IPS-20b (cell line): ENCODE data around the gene LYPD3.

ENCODE experiments used
- H3K27ac ChIP-seq: one replicate; pipeline ENCODE4 v1.5.1; 2013; ENCODE audit warnings: low read length
- H3K27me3 ChIP-seq: 2 replicates; pipeline ENCODE4 v1.6.1; 2013; ENCODE audit warnings: mild to moderate bottlenecking, low read length, inconsistent platforms; ENCODE audit not compliant: insufficient read depth
- H3K36me3 ChIP-seq: 2 replicates; pipeline ENCODE4 v1.6.1; 2013; ENCODE audit warnings: low read depth, mild to moderate bottlenecking, inconsistent platforms, low read length, moderate library complexity; ENCODE audit not compliant: insufficient read depth
- H3K4me1 ChIP-seq: 2 replicates; pipeline ENCODE4 v1.6.1; 2013; ENCODE audit warnings: mild to moderate bottlenecking, control low read depth, inconsistent platforms, low read length, moderate library complexity; ENCODE audit not compliant: insufficient read depth
- H3K4me3 ChIP-seq: 2 replicates; pipeline ENCODE4 v1.5.1; 2013; ENCODE audit warnings: mild to moderate bottlenecking, low read length, inconsistent platforms
- H3K9ac ChIP-seq: 2 replicates; pipeline ENCODE4 v1.6.1; 2013; ENCODE audit warnings: low read depth, mild to moderate bottlenecking, inconsistent platforms, low read length, moderate library complexity
- H3K9me3 ChIP-seq: 2 replicates; pipeline ENCODE4 v1.6.1; 2013; ENCODE audit warnings: mild to moderate bottlenecking, low read depth, low read length, inconsistent platforms; ENCODE audit not compliant: insufficient read depth

Gene LYPD3

GRCh38 chr19:43501661-43502418 lies 36.4 kb upstream of the LYPD3 start:
- H3K36me3 ChIP-seq = no peaks in the 10 kb centered on the region
- peak overlapping the region; percentile 57; the same call in 1 of the 2 replicates for H3K9ac ChIP-seq
- H3K4me3 ChIP-seq = peak overlapping the region; percentile 70
- peaks cover 38% of the 10 kb centered on the region for H3K27me3 ChIP-seq
- H3K4me1 ChIP-seq = no peaks in the 10 kb centered on the region; the same call in 1 of the 2 replicates
- no peaks in the 10 kb centered on the region for H3K9me3 ChIP-seq
- H3K27ac ChIP-seq = no peak overlapping the region

DNA sequence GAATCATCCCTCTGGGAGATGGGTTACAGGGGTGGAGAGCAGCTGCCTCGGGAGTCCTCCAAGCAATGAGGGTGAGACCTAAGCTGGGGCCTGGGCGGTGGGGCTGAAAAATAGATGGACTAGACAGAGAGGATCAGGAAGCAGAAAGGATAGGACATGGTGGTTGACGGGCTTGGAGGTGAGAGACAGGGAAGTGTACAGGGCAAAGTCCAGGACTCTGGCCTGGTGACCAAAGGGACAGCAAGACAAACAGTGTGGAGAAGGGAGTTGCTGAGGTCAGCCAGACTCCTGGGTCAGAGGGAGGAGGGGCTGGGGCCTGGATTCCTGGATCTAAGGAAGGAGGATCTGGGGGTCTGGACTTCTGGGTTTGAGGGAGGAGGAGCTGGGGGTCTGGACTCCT lies 33.6 kb upstream of the LYPD3 start:
- no peak overlapping the region for H3K27ac ChIP-seq
- no peak overlapping the region for H3K4me3 ChIP-seq
- H3K36me3 ChIP-seq = no peaks in the 10 kb centered on the region
- H3K4me1 ChIP-seq = no peaks in the 10 kb centered on the region; the same call in 1 of the 2 replicates
- no peaks in the 10 kb centered on the region for H3K9me3 ChIP-seq
- H3K9ac ChIP-seq = no peak overlapping the region
- H3K27me3 ChIP-seq = peaks cover 28% of the 10 kb centered on the region

DNA sequence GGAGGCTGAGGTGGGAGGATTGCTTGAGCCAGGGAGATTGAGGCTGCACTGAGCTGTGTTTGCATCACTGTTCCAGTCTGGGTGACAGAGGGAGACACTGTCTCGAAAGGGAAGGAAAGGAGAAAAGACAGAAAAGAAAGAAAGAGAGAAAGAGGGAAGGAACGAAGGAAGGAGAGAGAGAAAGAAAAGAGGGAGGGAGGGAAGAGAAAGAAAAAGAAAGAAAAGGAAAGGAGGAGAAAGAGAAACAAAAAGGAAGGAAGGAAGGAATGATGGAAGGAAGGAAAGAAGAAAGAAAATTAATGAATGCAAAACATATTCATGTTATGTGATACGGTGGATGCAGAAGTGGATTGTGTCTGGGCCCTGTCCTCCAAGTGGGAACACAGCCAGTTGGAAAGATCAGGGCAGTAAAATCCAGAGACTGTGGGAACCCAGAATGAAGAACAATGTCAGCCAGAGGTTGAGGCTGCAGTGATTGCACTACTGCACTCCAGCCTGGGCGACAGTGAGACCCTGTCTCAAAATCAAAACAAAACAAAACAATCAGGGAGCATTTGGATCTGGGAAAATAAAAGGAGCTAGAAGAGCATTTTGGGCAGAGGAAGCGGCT lies 32.9 kb upstream of the LYPD3 start:
- H3K9ac ChIP-seq = no peak overlapping the region
- no peaks in the 10 kb centered on the region for H3K9me3 ChIP-seq
- no peak overlapping the region for H3K27ac ChIP-seq
- H3K4me3 ChIP-seq = no peak overlapping the region
- H3K4me1 ChIP-seq = no peaks in the 10 kb centered on the region; the same call in 1 of the 2 replicates
- H3K36me3 ChIP-seq = no peaks in the 10 kb centered on the region
- peaks cover 22% of the 10 kb centered on the region for H3K27me3 ChIP-seq

- no peak overlapping the region for H3K4me3 ChIP-seq
- no peak overlapping the region for H3K27ac ChIP-seq
- peaks cover 8% of the 10 kb centered on the region; the same call in 1 of the 2 replicates for H3K27me3 ChIP-seq
- H3K9me3 ChIP-seq = no peaks in the 10 kb centered on the region
- H3K9ac ChIP-seq = no peak overlapping the region
- H3K4me1 ChIP-seq = no peaks in the 10 kb centered on the region
- H3K36me3 ChIP-seq = no peaks in the 10 kb centered on the region
Observed at GRCh38 chr19:43496960-43497359, 31.6 kb upstream of the LYPD3 start.

DNA sequence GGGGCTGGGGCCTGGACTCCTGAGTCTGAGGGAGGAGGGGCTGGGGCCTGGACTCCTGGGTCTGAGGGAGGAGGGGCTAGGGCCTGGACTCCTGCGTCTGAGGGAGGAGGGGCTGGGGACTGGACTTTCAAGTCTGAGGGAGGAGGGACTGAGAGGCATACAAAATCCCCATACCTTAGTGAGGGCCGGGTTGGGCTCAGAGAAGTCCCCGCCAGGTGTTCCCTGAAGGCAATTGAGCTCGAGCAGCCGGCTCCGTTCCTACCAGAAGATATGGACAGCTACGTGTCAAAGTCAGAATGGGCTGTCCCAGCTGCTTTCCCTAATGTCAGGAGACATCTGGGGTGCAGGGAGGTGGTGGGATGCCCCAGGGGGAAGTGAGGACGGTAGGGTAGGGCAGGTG lies 29.7 kb upstream of the LYPD3 start:
- no peaks in the 10 kb centered on the region for H3K9me3 ChIP-seq
- H3K9ac ChIP-seq = no peak overlapping the region
- no peaks in the 10 kb centered on the region for H3K36me3 ChIP-seq
- H3K4me1 ChIP-seq = no peaks in the 10 kb centered on the region
- H3K4me3 ChIP-seq = no peak overlapping the region
- H3K27ac ChIP-seq = no peak overlapping the region
- H3K27me3 ChIP-seq = no peaks in the 10 kb centered on the region

- Histone ChIP-seq H3K9ac (no peak overlapping the region), H3K9me3 (no peaks in the 10 kb centered on the region), H3K27ac (no peak overlapping the region), H3K36me3 (no peaks in the 10 kb centered on the region), H3K27me3 (no peaks in the 10 kb centered on the region), H3K4me1 (no peaks in the 10 kb centered on the region), H3K4me3 (no peak overlapping the region)
Observed at GRCh38 chr19:43490759-43491158, 25.4 kb upstream of the LYPD3 start.

GRCh38 chr19:43489979-43490599 lies 24.7 kb upstream of the LYPD3 start:
- H3K4me1 ChIP-seq = no peaks in the 10 kb centered on the region
- H3K4me3 ChIP-seq = no peak overlapping the region

DNA sequence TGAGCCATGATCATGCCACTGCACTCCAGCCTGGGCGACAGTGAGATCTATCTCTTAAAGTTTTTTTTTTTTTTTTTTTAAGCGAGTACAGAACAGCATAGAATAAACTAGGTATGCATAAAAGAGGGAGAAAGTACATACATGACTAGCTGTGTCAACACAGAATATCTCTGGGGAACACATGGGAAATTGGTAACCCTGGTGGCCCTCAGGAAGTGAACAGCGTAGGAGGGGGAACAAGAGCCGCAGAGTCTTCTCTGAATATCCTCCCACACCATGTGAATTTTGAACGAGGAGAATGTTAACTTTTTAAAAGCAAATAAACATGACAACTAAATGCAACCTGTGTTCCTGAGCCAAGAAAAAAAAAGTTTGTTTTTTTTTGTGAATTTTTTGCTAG lies 23.9 kb upstream of the LYPD3 start:
- Histone ChIP-seq H3K9ac (no peak overlapping the region), H3K9me3 (no peaks in the 10 kb centered on the region), H3K27me3 (no peaks in the 10 kb centered on the region), H3K4me3 (no peak overlapping the region), H3K27ac (no peak overlapping the region), H3K4me1 (no peaks in the 10 kb centered on the region), H3K36me3 (no peaks in the 10 kb centered on the region)

More at GRCh38 chr19:43489979-43490599, 24.7 kb upstream of the LYPD3 start:
- Histone ChIP-seq H3K27me3 (no peaks in the 10 kb centered on the region), H3K9me3 (no peaks in the 10 kb centered on the region), H3K27ac (no peak overlapping the region), H3K9ac (no peak overlapping the region), H3K36me3 (no peaks in the 10 kb centered on the region)

DNA sequence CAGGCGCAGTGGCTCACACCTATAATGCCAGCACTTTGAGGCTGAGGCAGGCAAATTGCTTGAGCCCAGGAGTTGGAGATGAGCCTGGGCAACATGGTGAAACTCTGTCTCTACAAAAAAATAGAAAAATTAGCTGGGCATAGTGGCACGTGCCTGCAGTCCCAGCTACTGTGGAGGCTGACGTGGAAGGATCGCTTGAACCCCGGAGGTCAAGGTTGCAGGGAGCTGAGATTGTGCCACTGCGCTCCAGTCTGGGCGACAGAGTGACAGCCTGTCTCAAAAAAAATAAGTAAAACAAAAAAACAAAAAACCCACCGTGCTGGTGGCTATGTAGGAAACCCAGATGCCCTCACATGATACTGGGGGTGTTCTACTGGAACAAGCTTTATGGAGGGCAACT lies 22.8 kb upstream of the LYPD3 start:
- no peaks in the 10 kb centered on the region for H3K9me3 ChIP-seq
- H3K27ac ChIP-seq = no peak overlapping the region
- H3K4me3 ChIP-seq = no peak overlapping the region
- no peak overlapping the region for H3K9ac ChIP-seq
- H3K4me1 ChIP-seq = no peaks in the 10 kb centered on the region
- no peaks in the 10 kb centered on the region for H3K27me3 ChIP-seq
- H3K36me3 ChIP-seq = no peaks in the 10 kb centered on the region

DNA sequence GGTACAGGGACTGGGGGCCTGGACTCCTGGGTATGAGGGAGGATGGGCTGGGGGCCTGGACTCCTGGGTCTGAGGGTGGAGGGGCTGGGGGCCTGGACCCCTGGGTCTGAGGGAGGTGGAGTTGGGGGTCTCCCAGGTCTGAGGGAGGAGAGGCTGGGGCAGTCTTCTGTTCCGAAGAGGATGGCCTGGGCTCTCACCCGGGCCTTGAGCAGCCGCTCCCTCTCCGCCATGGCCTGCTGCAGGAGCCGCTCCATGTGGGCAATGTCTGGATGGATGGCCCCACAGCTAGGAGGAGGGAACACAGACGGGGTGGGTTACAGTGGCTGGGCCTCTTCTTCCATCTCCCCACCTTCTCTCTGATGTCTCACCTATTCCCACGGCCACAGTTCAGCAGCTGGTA lies 21.0 kb upstream of the LYPD3 start:
- no peak overlapping the region for H3K27ac ChIP-seq
- no peak overlapping the region for H3K4me3 ChIP-seq
- no peaks in the 10 kb centered on the region for H3K9me3 ChIP-seq
- H3K27me3 ChIP-seq = no peaks in the 10 kb centered on the region
- no peaks in the 10 kb centered on the region for H3K4me1 ChIP-seq
- no peaks in the 10 kb centered on the region for H3K36me3 ChIP-seq
- no peak overlapping the region for H3K9ac ChIP-seq

DNA sequence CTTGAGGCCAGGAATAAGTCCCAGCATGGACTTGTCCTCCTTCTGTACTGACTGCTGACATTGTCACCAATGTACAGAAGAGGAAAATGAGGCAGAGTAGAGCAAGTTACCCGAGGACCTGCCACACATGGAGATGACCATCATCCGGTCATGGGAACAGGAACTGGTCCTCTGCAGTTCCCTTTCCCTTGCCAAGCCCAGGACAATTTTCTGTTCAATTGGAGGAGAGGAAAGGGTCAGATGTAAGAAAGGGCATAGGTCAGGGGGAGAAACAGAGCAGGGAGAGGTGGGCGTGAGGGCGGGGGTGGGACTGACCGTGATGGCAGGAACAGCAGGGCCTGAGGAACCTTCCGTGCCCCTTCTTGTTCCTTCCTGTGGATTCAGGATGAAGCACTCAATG lies 20.5 kb upstream of the LYPD3 start:
- Histone ChIP-seq H3K36me3 (no peaks in the 10 kb centered on the region), H3K9me3 (no peaks in the 10 kb centered on the region), H3K27ac (no peak overlapping the region), H3K9ac (no peak overlapping the region), H3K4me1 (no peaks in the 10 kb centered on the region), H3K27me3 (no peaks in the 10 kb centered on the region), H3K4me3 (no peak overlapping the region)

- H3K27me3 ChIP-seq = no peaks in the 10 kb centered on the region
- H3K4me3 ChIP-seq = no peak overlapping the region
- no peaks in the 10 kb centered on the region for H3K9me3 ChIP-seq
- H3K27ac ChIP-seq = no peak overlapping the region
- no peak overlapping the region for H3K9ac ChIP-seq
- no peaks in the 10 kb centered on the region for H3K4me1 ChIP-seq
- H3K36me3 ChIP-seq = no peaks in the 10 kb centered on the region
Observed at GRCh38 chr19:43483281-43483680, 17.9 kb upstream of the LYPD3 start.
